Loucy (cell line): ENCODE data around the gene MYPN.
A peak's percentile ranks its signal among the peaks of the same experiment; 100 is the strongest.
"Not testable (repeated sequence)": the region's sequence is repeated elsewhere in the genome, so short reads cannot be mapped to it uniquely, and the experiment has no call there.

Source experiments
- H2AFZ ChIP-seq: fragments of 200-600 bp; sonication (generic); 2 replicates; pipeline ENCODE4 v1.6.0; 2016; ENCODE audit warnings: antibody characterized with exemption, mild to moderate bottlenecking, low read length, moderate library complexity
- H3F3A ChIP-seq: fragments of 200-600 bp; 2 replicates; pipeline ENCODE4 v1.6.0; 2016; ENCODE audit warnings: antibody characterized with exemption, low read depth, mild to moderate bottlenecking
- H3K27me3 ChIP-seq: fragments of 200-600 bp; sonication (generic); 2 replicates; pipeline ENCODE4 v1.6.1; 2014; ENCODE audit warnings: low read length, mild to moderate bottlenecking; ENCODE audit not compliant: insufficient read depth, poor library complexity, severe bottlenecking
- H3K36me3 ChIP-seq: fragments of 200-600 bp; sonication (generic); 2 replicates; pipeline ENCODE4 v1.6.1; 2016; ENCODE audit warnings: low read length; ENCODE audit not compliant: insufficient read depth
- H3K4me1 ChIP-seq: fragments of 200-600 bp; sonication (generic); 2 replicates; pipeline ENCODE4 v1.5.1; 2014; ENCODE audit warnings: low read length, mild to moderate bottlenecking; ENCODE audit not compliant: insufficient read depth, poor library complexity, severe bottlenecking
- H3K4me2 ChIP-seq: fragments of 200-600 bp; sonication (generic); 2 replicates; pipeline ENCODE4 v1.6.0; 2014; ENCODE audit warnings: antibody characterized with exemption, low read length, low read depth, mild to moderate bottlenecking; ENCODE audit not compliant: poor library complexity, severe bottlenecking
- H3K4me3 ChIP-seq: fragments of 200-600 bp; sonication (generic); 2 replicates; pipeline ENCODE4 v1.5.1; 2014; ENCODE audit warnings: low read length, mild to moderate bottlenecking, mixed read lengths; ENCODE audit not compliant: poor library complexity, severe bottlenecking
- H3K79me2 ChIP-seq: fragments of 200-600 bp; sonication (generic); 2 replicates; pipeline ENCODE4 v1.6.1; 2014; ENCODE audit warnings: low read length; ENCODE audit not compliant: insufficient read depth
- H3K9ac ChIP-seq: fragments of 200-600 bp; sonication (generic); 2 replicates; pipeline ENCODE4 v1.6.0; 2014; ENCODE audit warnings: mild to moderate bottlenecking, low read depth, low read length, moderate library complexity; ENCODE audit not compliant: poor library complexity, severe bottlenecking
- H3K9me2 ChIP-seq: fragments of 200-600 bp; sonication (generic); replicated peaks from 2 replicates; pipeline ENCODE4 v1.6.1; 2016; ENCODE audit warnings: low read depth, low read length, mixed read lengths
- H3K9me3 ChIP-seq: fragments of 200-600 bp; sonication (generic); 2 replicates; pipeline ENCODE4 v1.6.1; 2014; ENCODE audit warnings: mild to moderate bottlenecking, antibody characterized with exemption, low read length, low read depth; ENCODE audit not compliant: insufficient read depth
- H4K20me1 ChIP-seq: fragments of 200-600 bp; sonication (generic); 2 replicates; pipeline ENCODE4 v1.6.0; 2014; ENCODE audit warnings: antibody characterized with exemption, low read length, mild to moderate bottlenecking; ENCODE audit not compliant: insufficient read depth, poor library complexity, severe bottlenecking
- CTCF ChIP-seq: fragments of 200-600 bp; sonication (generic); conservative IDR thresholded peaks from 2 replicates; pipeline ENCODE4 v1.5.1; 2014; ENCODE audit warnings: mild to moderate bottlenecking, antibody characterized with exemption, low read length
- EZH2phosphoT487 ChIP-seq: fragments of 200-600 bp; IDR thresholded peaks from 2 replicates; pipeline ENCODE4 v1.6.1; 2018; ENCODE audit warnings: antibody characterized with exemption, mild to moderate bottlenecking, moderate library complexity, borderline replicate concordance

MYPN gene

GRCh38 chr10:68075550-68076004 lies 33.7 kb upstream of the MYPN start:
- peak overlapping the region; percentile 98 for H3K4me2 ChIP-seq
- peak overlapping the region; percentile 94 for H3K9ac ChIP-seq
- no peak for TF ChIP-seq EZH2phosphoT487
- peak overlapping the region; percentile 100 for H2AFZ ChIP-seq
- no peaks in the 10 kb centered on the region for H3F3A ChIP-seq
- no peaks in the 10 kb centered on the region for H3K9me2 ChIP-seq
- peaks cover 38% of the 10 kb centered on the region for H4K20me1 ChIP-seq
- H3K36me3 ChIP-seq = no peaks in the 10 kb centered on the region
- peaks cover 44% of the 10 kb centered on the region for H3K79me2 ChIP-seq
- H3K4me3 ChIP-seq = peak overlapping the region; percentile 99
- no peaks in the 10 kb centered on the region for H3K27me3 ChIP-seq
- H3K4me1 ChIP-seq = peaks cover 36% of the 10 kb centered on the region
- no peaks in the 10 kb centered on the region for H3K9me3 ChIP-seq

- peaks cover 31% of the 10 kb centered on the region for H3K4me1 ChIP-seq
- not testable (repeated sequence) for H3K9me2 ChIP-seq, H3K9ac ChIP-seq, H2AFZ ChIP-seq, H3K27me3 ChIP-seq, H3K4me3 ChIP-seq, H3F3A ChIP-seq, H3K36me3 ChIP-seq, H3K9me3 ChIP-seq
- peaks cover 39% of the 10 kb centered on the region for H3K79me2 ChIP-seq
- peaks cover 33% of the 10 kb centered on the region for H4K20me1 ChIP-seq
- peak overlapping the region; percentile 98 for H3K4me2 ChIP-seq
Observed at GRCh38 chr10:68076081-68076480, 33.2 kb upstream of the MYPN start.

GRCh38 chr10:68077026-68077425 lies 32.3 kb upstream of the MYPN start:
- no peak overlapping the region for H3K4me2 ChIP-seq
- peaks cover 30% of the 10 kb centered on the region for H3K79me2 ChIP-seq
- no peaks in the 10 kb centered on the region for H3K36me3 ChIP-seq
- H4K20me1 ChIP-seq = peaks cover 23% of the 10 kb centered on the region
- H3F3A ChIP-seq = no peaks in the 10 kb centered on the region
- no peak overlapping the region for H3K9ac ChIP-seq
- H3K4me3 ChIP-seq = no peak overlapping the region
- H2AFZ ChIP-seq = no peak overlapping the region
- peaks cover 22% of the 10 kb centered on the region for H3K4me1 ChIP-seq
- no peaks in the 10 kb centered on the region for H3K27me3 ChIP-seq
- H3K9me3 ChIP-seq = no peaks in the 10 kb centered on the region
- TF ChIP-seq CTCF (no peak), EZH2phosphoT487 (no peak)
- H3K9me2 ChIP-seq = no peaks in the 10 kb centered on the region

GRCh38 chr10:68079434-68079833 lies 29.9 kb upstream of the MYPN start:
- Histone ChIP-seq H3K27me3 (no peaks in the 10 kb centered on the region), H3K4me3 (no peak overlapping the region), H3F3A (no peaks in the 10 kb centered on the region), H3K9me2 (no peaks in the 10 kb centered on the region), H3K4me2 (no peak overlapping the region), H3K4me1 (peaks cover 6% of the 10 kb centered on the region), H3K79me2 (peaks cover 6% of the 10 kb centered on the region), H3K9me3 (no peaks in the 10 kb centered on the region), H4K20me1 (no peaks in the 10 kb centered on the region), H2AFZ (no peak overlapping the region), H3K9ac (no peak overlapping the region), H3K36me3 (no peaks in the 10 kb centered on the region)
- no peak for TF ChIP-seq EZH2phosphoT487
- no peak for TF ChIP-seq CTCF
